NK-92 treated with Interleukin-12 subunit alpha and Interleukin-12 subunit beta, amount 100 ng/mL, for 24 hours (cell line): ENCODE data around the gene PSMC3.
A peak's percentile ranks its signal among the peaks of the same experiment; 100 is the strongest.

Experiments
- DNase-seq: peaks from one replicate; lab custom pipeline; 2025; lab: John Stamatoyannopoulos, UW

PSMC3 gene

GRCh38 chr11:47394322-47395222 is 31.7 kb downstream of the PSMC3 start:
- DNase-seq: peak; percentile 63

DNA sequence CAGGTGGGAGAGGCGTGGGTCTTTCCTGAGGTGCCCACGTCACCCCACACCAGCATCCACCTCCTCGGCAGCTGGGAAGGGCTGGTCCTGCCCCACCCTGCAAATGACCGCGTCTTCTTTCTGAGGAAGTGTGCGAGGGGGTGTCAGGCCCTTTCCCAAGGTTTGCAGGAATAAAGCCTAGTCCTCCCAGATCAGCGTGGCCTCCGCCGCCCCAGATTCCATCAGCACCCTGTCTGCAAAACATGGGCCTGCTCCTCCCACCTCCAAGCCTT is 32.3 kb downstream of the PSMC3 start:
- DNase-seq: no peak

GRCh38 chr11:47393163-47394049 is 32.8 kb downstream of the PSMC3 start:
- no peak for DNase-seq

DNA sequence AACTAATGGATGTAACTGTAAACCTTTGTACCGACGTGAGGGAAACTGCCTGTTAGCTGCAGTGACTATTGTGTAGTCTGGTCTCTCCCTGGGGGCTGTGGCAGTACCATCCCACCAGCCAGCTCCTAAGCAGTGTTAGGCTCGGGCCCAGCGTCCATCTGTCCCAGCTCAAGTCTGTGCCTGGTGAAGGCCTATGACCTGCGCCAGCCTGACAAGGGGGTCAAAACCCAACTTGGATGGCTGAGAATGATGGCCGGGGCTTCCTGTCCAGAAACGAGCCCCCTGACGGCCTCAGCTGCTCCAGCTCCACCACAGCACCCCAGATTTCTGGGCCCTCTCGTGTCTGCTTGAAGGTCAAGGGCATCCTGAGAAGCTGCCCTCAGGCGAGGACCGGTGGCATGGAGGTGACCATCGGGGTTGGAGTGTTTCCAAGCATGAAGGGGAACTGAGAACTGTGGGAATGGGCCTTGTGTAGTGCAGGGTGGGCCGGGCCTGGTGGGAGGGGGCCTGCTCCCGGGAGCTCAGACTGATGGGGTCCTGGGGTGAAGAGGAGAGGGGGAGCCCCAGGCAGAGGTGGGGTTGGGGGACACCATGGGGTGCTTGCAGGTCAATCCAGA is 33.6 kb downstream of the PSMC3 start:
- DNase-seq: no peak

GRCh38 chr11:47391711-47392432 is 34.4 kb downstream of the PSMC3 start:
- DNase-seq: no peak

GRCh38 chr11:47391077-47391583 is 35.1 kb downstream of the PSMC3 start:
- no peak for DNase-seq

DNA sequence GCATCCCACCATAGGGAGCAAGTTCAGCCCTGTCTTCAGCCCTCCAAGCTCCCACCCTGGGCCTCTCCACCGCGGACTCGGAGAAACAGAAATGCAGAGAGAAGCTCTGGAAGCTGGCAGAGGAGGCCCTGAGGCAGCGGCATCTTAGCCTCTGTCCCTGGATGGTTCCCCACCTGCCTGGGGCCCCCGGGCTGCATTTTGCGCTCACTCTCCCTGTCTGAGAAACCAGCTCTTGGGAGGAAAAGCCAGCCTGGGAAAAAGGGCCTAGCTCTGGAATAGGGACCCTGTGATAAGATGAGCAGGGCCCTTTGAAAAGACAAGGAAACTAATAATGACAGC is 35.8 kb downstream of the PSMC3 start:
- DNase-seq: no peak

GRCh38 chr11:47389577-47390421 is 36.4 kb downstream of the PSMC3 start:
- DNase-seq: no peak

DNA sequence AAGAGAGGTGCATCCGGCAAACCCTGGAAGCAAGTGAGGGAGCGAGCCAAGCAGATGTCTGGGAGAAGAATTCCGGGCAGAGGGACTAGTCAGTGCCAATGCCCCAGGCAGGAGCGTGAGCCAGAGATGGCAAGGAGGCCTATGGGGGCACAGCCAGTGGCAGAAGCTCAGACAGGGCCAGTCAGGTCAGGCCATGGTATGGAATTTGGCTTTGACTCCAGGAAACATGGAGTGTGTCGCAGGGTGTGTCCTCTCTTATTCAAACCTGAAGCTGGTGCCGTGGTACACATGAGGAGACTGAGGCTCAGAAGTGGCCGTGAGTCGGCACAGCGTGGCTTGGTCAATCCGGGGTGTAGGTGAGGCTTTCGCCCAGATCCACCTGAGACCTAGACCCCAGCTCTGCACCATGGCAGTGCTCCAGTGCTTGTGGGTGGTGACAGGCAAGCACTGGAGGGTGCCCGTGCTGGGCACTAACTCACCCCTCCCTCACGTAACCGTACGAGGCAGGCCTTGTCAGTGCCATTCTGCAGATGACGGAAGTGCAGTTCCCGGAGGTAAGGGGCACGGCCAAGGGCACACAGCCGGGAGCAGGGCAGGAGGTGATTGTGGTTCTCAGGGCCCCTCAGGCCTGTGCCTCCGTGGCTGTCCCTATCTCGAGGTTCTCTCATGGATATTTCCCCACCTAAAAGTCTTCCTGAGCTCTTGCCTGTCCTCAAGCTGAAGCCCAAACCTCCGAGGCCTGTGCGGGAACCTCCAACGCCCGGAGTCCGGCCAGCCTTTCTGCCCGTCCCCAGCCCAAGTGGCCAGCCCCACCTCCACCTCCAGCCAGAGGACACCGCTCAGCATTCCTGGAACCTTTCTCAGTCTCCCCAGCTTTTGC is 37.3 kb downstream of the PSMC3 start:
- no peak for DNase-seq

GRCh38 chr11:47387944-47388696 is 38.1 kb downstream of the PSMC3 start:
- no peak for DNase-seq

DNA sequence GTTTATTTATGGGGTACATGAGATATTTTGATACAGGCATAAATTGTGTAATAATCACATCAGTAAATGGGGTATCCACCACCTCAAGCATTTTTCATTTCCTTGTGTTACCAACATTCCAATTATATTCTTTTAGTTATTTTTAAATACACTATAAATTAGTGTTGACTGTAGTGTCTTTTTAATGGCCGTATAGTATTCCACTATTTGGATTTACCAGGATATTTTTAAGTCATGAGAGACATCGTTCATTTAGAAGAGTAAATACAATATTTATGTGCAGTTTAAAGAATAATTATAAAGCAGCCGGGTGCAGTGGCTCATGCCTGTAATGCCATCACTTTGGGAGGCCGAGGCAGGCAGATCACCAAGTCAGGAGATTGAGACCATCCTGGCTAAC is 41.7 kb downstream of the PSMC3 start:
- no peak for DNase-seq

- no peak for DNase-seq
Measured at GRCh38 chr11:47383071-47383470, 43.2 kb downstream of the PSMC3 start.

- no peak for DNase-seq
Measured at GRCh38 chr11:47380078-47380477, 46.2 kb downstream of the PSMC3 start.

DNA sequence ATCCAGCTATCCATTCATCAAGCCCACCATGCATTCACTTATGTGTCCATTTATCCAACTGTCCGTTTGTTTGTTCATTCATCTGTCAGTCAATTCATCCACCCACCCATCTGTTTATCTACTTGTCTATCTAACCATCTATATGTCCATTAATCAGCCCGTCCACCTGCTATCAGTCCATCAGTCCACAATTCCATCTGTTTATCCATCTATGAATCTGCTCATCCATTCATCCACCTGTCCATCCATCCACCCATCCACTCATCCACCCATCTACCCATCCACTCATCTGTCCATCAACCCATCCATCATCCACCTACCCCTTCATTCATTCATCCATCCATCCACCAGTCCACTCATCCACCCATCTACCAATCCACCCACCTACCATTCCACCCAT is 46.9 kb downstream of the PSMC3 start:
- no peak for DNase-seq

DNA sequence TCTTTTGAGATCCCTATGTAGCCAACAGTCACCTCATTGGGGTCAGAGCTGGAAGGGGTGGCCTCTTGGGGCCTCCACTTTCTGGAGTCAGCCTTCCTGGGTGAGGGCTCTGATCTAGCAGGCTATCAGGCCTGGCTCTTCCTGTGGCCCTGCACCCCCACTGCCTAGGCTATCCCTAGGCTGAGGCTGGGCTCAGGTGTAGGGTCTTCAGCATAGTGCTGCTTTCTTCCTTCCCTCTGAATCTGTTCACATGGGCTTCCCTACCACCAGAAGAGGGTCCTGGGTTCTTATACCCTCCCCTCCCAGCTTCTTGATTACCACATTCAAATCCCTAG is 47.4 kb downstream of the PSMC3 start:
- DNase-seq: no peak

DNA sequence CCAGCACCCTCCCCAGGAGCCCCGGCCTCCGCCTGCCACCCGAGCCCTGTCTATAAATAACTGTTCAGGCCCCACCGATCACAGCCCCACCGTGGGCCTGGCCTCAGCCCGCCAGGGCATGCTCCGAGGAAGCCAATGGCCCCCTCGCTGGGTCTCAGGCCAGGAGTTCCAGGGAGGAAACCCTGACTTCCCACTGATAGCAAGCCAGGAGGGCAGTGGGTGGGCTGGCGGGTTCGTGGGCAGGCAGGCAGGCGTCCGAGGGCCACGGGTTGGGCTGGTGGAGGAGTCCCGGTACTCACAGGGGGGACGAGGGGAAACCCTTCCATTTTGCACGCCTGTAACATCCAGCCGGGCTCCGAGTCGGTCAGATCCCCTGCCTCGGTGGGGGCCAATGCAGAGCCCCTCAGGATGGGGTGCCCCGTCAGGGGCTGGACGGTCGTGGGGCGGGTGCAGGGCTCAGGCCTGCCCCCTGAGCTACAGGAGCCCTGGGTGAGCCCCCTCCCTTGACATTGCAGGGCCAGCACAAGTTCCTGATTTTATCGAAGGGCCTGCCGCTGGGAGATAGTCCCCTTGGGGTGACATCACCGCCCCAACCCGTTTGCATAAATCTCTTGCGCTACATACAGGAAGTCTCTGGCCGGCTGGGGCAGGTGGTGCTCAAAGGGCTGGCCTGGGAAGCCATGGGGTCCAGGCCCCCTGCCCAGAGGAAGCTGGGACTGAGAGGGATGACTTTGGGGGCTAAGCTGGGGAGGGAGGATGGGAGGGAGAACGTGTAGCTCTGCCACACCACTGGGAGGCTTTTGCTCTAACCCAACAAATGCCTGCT is 48.0 kb downstream of the PSMC3 start, which contains the start of gene SPI1:
Gene SPI1, minus strand, starts transcription at position 538 of the 826 bp plus-strand sequence. Its CDS starts 194 bp downstream, at position 344.
- DNase-seq: no peak

DNA sequence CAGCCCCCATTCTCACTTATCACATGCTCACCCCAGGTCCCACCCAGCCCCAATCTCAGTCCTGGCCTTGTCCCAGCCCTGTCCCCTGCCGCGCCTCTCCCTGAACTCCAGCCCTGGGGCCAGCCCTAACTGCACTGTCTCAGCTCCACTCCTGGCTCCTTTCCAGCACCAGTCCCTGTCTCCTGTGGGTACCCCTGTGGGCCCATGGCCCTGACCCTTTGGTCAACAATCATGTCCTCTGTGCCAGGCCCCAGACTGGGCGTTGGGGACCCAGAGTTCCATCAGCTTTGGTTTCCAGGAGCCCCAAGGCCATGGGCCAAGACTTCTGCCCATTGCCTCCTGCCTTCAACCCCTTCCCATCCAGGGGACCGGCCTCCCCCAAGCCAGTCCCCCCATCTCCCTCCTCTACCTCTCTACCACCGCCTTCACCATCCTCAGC is 48.6 kb downstream of the PSMC3 start:
- no peak for DNase-seq
